ENCODE results near the gene ATP8B4. TPM values are rescaled to one million over a fixed set of nuclear protein-coding genes. Genes with fewer than 3 reads are reported as not detected.

The ATP8B4 gene
- polyA plus RNA-seq, 1 donor (not counting 4 experiments of a cell fraction or from before 2014, with no cell fraction given), result 0.05 TPM

DNA sequence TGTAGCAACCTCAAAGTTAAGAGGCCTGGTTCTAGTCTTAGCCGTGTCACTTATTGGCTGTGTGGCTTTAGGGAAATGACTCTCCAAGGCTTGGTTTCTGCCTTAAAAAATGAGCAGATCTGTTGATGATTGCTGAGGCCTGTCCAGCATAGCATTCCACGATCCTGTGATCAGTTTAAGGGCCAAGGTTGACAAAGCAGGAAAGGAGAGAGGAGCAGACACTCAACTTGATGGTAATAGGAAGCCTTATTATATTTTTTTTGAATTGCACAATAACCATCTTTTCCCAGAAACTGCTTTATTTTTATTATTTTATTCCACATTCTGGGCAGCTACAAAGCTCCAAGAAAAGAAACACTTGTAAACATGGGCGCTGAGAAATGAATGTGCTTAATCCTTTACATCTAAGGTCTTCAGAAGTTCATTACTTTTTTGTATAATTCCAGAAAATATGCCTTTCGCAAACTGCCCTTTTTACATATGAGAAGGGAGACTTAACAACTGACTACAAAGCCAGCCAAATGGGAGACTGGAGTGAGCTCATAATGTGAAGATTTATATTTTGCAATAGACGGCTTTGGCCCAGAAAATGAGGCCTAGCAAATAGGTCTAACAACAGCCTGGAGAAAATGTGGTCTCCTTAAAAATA lies 241.0 kb downstream of the ATP8B4 start:
- H3K79me2 ChIP-seq (ENCODE audit: control insufficient read depth, insufficient read depth, low read length), result no peaks in the 10 kb centered on the region
- H3K27ac ChIP-seq (ENCODE audit: control insufficient read depth, insufficient read depth, low read length), result no peak overlapping the region
- no peaks in the 10 kb centered on the region for H3K9me3 ChIP-seq (ENCODE audit: control insufficient read depth, low read depth, low read length)
- dilution Hi-C loops (cut with MboI; ENCODE audit: extremely low pct_ligation_motif_present, low sequenced_read_pairs), result no loop called here
- H2AFZ ChIP-seq (ENCODE audit: control insufficient read depth, low read length), result no peak overlapping the region
- H4K20me1 ChIP-seq (ENCODE audit: control insufficient read depth, extremely low read depth, insufficient read depth, low read length), result no peaks in the 10 kb centered on the region
- H3K36me3 ChIP-seq (ENCODE audit: control insufficient read depth in 2 of 2, extremely low read depth in 1 of 2, insufficient read depth in 2 of 2, low read length in 2 of 2), result no peaks in the 10 kb centered on the region
- FAIRE-seq, result no peak
- no peak overlapping the region for H3K4me3 ChIP-seq (ENCODE audit: control insufficient read depth in 2 of 3, extremely low read depth in 1 of 3, insufficient read depth in 2 of 3, low read depth in 1 of 3, low read length in 3 of 3)
- H3K4me1 ChIP-seq (ENCODE audit: control insufficient read depth, extremely low read depth, insufficient read depth, low read length), result no peaks in the 10 kb centered on the region
- no peak overlapping the region for H3K9ac ChIP-seq (ENCODE audit: control insufficient read depth, extremely low read depth, insufficient read depth, low read length)
- no peak for DNase-seq (ENCODE audit: low read depth, low spot score)
- no peak overlapping the region for H3K4me2 ChIP-seq (ENCODE audit: control insufficient read depth, extremely low read depth, insufficient read depth, low read depth, low read length)
- H3K27me3 ChIP-seq (ENCODE audit: control insufficient read depth, extremely low read depth, insufficient read depth, low read length), result no peaks in the 10 kb centered on the region
- TF ChIP-seq EZH2 (IDR thresholded peaks at IDR 0.05; ENCODE audit: low read length), result no peak
- TF ChIP-seq, protein P1, sequence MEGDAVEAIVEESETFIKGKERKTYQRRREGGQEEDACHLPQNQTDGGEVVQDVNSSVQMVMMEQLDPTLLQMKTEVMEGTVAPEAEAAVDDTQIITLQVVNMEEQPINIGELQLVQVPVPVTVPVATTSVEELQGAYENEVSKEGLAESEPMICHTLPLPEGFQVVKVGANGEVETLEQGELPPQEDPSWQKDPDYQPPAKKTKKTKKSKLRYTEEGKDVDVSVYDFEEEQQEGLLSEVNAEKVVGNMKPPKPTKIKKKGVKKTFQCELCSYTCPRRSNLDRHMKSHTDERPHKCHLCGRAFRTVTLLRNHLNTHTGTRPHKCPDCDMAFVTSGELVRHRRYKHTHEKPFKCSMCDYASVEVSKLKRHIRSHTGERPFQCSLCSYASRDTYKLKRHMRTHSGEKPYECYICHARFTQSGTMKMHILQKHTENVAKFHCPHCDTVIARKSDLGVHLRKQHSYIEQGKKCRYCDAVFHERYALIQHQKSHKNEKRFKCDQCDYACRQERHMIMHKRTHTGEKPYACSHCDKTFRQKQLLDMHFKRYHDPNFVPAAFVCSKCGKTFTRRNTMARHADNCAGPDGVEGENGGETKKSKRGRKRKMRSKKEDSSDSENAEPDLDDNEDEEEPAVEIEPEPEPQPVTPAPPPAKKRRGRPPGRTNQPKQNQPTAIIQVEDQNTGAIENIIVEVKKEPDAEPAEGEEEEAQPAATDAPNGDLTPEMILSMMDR (optimal IDR thresholded peaks at IDR 0.05 in 1 of 3, IDR thresholded peaks at IDR 0.05 in 1 of 3, conservative IDR thresholded peaks at IDR 0.05 in 1 of 3; ENCODE audit: extremely low read depth in 1 of 3, insufficient read depth in 2 of 3, low read length in 3 of 3), result no peak
- no peaks in the 10 kb centered on the region for H3K9me1 ChIP-seq (ENCODE audit: control insufficient read depth, extremely low read depth, insufficient read depth, low read length)

DNA sequence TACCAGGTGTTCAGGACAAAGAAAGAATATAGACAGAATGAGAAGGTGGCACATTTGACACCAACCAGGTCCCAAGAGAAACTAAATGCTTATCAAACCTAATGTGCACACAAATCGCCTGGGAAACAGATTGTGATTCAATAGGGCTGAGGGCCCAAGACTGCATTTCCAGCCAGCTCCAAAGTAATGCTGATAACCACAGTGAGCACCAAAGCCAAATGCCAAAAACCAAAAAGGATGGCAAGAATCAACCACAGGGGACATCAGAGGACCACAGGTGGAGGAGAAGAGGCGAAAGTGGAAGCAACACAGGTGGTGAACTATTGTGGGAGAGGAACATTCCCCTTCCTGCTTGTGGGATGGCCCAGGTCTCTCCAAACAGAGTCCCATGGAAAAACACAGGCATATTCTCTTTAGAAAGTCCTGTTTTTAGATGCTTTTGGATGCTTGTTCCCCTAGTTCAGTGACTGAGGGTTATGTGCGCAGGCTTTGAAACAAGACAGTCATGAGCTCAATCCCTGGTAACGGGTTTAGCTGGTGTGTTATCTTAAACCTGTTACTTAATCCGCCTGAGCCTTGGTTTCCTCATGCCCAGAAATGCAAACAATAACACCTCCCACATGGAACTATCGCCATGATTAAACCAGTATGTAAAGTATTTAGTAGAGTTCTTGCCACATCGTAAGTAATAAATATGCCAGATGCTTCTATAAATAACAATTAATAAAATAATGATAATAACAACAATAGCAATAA lies 241.7 kb downstream of the ATP8B4 start:
- Histone ChIP-seq H3K27me3 (ENCODE audit: control insufficient read depth, extremely low read depth, insufficient read depth, low read length) (no peaks in the 10 kb centered on the region), H3K9me3 (ENCODE audit: control insufficient read depth, low read depth, low read length) (no peaks in the 10 kb centered on the region), H3K27ac (ENCODE audit: control insufficient read depth, insufficient read depth, low read length) (no peak overlapping the region), H3K9ac (ENCODE audit: control insufficient read depth, extremely low read depth, insufficient read depth, low read length) (no peak overlapping the region), H3K4me3 (ENCODE audit: control insufficient read depth in 2 of 3, extremely low read depth in 1 of 3, insufficient read depth in 2 of 3, low read depth in 1 of 3, low read length in 3 of 3) (no peak overlapping the region), H3K4me1 (ENCODE audit: control insufficient read depth, extremely low read depth, insufficient read depth, low read length) (no peaks in the 10 kb centered on the region), H3K9me1 (ENCODE audit: control insufficient read depth, extremely low read depth, insufficient read depth, low read length) (no peaks in the 10 kb centered on the region), H4K20me1 (ENCODE audit: control insufficient read depth, extremely low read depth, insufficient read depth, low read length) (no peaks in the 10 kb centered on the region), H3K79me2 (ENCODE audit: control insufficient read depth, insufficient read depth, low read length) (no peaks in the 10 kb centered on the region), H2AFZ (ENCODE audit: control insufficient read depth, low read length) (no peak overlapping the region), H3K4me2 (ENCODE audit: control insufficient read depth, extremely low read depth, insufficient read depth, low read depth, low read length) (no peak overlapping the region), H3K36me3 (ENCODE audit: control insufficient read depth in 2 of 2, extremely low read depth in 1 of 2, insufficient read depth in 2 of 2, low read length in 2 of 2) (no peaks in the 10 kb centered on the region)
- no peak for FAIRE-seq
- dilution Hi-C loops (cut with MboI; ENCODE audit: extremely low pct_ligation_motif_present, low sequenced_read_pairs), result no loop called here
- DNase-seq (ENCODE audit: low read depth, low spot score), result no peak
- TF ChIP-seq, protein P1 (optimal IDR thresholded peaks at IDR 0.05 in 1 of 3, IDR thresholded peaks at IDR 0.05 in 1 of 3, conservative IDR thresholded peaks at IDR 0.05 in 1 of 3; ENCODE audit: extremely low read depth in 1 of 3, insufficient read depth in 2 of 3, low read length in 3 of 3), result no peak
- no peak for TF ChIP-seq EZH2 (IDR thresholded peaks at IDR 0.05; ENCODE audit: low read length)
